GM19023 (cell line): ENCODE measurements around the gene JMJD7.

Experiments used
- ATAC-seq: cut with Tn5 transposase; IDR thresholded peaks from one replicate; pipeline ENCODE4 v1.9.1; 2021; ENCODE audit warnings: mild to moderate bottlenecking, moderate library complexity; ENCODE audit not compliant: unreplicated experiment

Gene JMJD7

GRCh38 chr15:41839781-41840491 lies 12.0 kb downstream of the JMJD7 start:
- no peak for ATAC-seq

GRCh38 chr15:41840673-41841072 lies 12.8 kb downstream of the JMJD7 start:
- no peak for ATAC-seq

GRCh38 chr15:41841131-41841530 lies 13.2 kb downstream of the JMJD7 start:
- no peak for ATAC-seq

GRCh38 chr15:41842229-41842628 lies 14.3 kb downstream of the JMJD7 start:
- ATAC-seq, result no peak

- no peak for ATAC-seq
These were observed 15.7 kb downstream of the JMJD7 start for GRCh38 chr15:41843571-41843970.

GRCh38 chr15:41844814-41845213 lies 16.9 kb downstream of the JMJD7 start:
- ATAC-seq, result no peak

- no peak for ATAC-seq
These were observed 19.3 kb downstream of the JMJD7 start for GRCh38 chr15:41847206-41847605.

GRCh38 chr15:41847981-41848380 lies 20.1 kb downstream of the JMJD7 start:
- ATAC-seq, result no peak

- no peak for ATAC-seq
These were observed 20.7 kb downstream of the JMJD7 start for GRCh38 chr15:41848631-41849030.

- ATAC-seq, result no peak
These were observed 21.3 kb downstream of the JMJD7 start for GRCh38 chr15:41849204-41849603.

GRCh38 chr15:41849861-41850260 lies 22.0 kb downstream of the JMJD7 start:
- no peak for ATAC-seq

GRCh38 chr15:41850482-41851166 lies 22.7 kb downstream of the JMJD7 start:
- ATAC-seq, result no peak

- no peak for ATAC-seq
These were observed 23.3 kb downstream of the JMJD7 start for GRCh38 chr15:41851167-41851523.

GRCh38 chr15:41851755-41852370 lies 24.0 kb downstream of the JMJD7 start:
- no peak for ATAC-seq

GRCh38 chr15:41852736-41853590 lies 25.1 kb downstream of the JMJD7 start:
- ATAC-seq, result no peak

GRCh38 chr15:41853831-41854230 lies 25.9 kb downstream of the JMJD7 start:
- ATAC-seq, result no peak

GRCh38 chr15:41854443-41854842 lies 26.6 kb downstream of the JMJD7 start:
- no peak for ATAC-seq

GRCh38 chr15:41855261-41855961 lies 27.5 kb downstream of the JMJD7 start:
- no peak for ATAC-seq

- no peak for ATAC-seq
These were observed 28.4 kb downstream of the JMJD7 start for GRCh38 chr15:41856262-41856661.

GRCh38 chr15:41856716-41857115 lies 28.8 kb downstream of the JMJD7 start:
- ATAC-seq, result no peak

- no peak for ATAC-seq
These were observed 29.4 kb downstream of the JMJD7 start for GRCh38 chr15:41857316-41857715.
